Left renal pelvis (tissue), 4 donors: ENCODE results near the gene EIF3J. TPM values are rescaled to one million over a fixed set of nuclear protein-coding genes. Genes with fewer than 3 reads are reported as not detected.

Source experiments
- DNase-seq, 4 donors: peaks; one replicate each; pipeline ENCODE4 v3.0.0-alpha.2; 2013; ENCODE audit warnings: low read depth in 4 of 4, low spot score in 3 of 4
- polyA plus RNA-seq, 4 donors: library from polyadenylated mRNA; unstranded; fragments of 120-200 nt; gene quantifications; one replicate each; pipeline ENCODE4 v1.2.1, GENCODE V29; 2013; ENCODE audit not compliant: insufficient read length in 4 of 4

The EIF3J gene
- polyA plus RNA-seq, 4 donors, result 70.4 to 128 (median 106) TPM

GRCh38 chr15:44591326-44591725, 54.4 kb downstream of the EIF3J start:
- no peak for DNase-seq

GRCh38 chr15:44593042-44593736, 56.2 kb downstream of the EIF3J start:
- no peak for DNase-seq

- no peak for DNase-seq
Measured at GRCh38 chr15:44595246-44595645, 58.3 kb downstream of the EIF3J start.

- DNase-seq, result no peak
Measured at GRCh38 chr15:44595656-44596510, 58.9 kb downstream of the EIF3J start.

GRCh38 chr15:44596511-44597010, 59.6 kb downstream of the EIF3J start:
- no peak for DNase-seq

GRCh38 chr15:44598066-44598465, 61.1 kb downstream of the EIF3J start:
- no peak for DNase-seq

GRCh38 chr15:44598892-44599291, 61.9 kb downstream of the EIF3J start:
- no peak for DNase-seq

GRCh38 chr15:44603126-44603525, 66.2 kb downstream of the EIF3J start:
- DNase-seq, result no peak

- no peak for DNase-seq
Measured at GRCh38 chr15:44606740-44607139, 69.8 kb downstream of the EIF3J start.

Other genes with a start within 250 kb of the EIF3J start
- 100 to 1,000 TPM in 3 of 4 donors, 10 to 100 TPM in 1; 98.5 to 180 (median 133) TPM for gene GOLM2, start 248.4 kb upstream of the EIF3J start, polyA plus RNA-seq
- 10 to 100 TPM; 58.0 to 80.3 (median 67.8) TPM for gene CTDSPL2, start 109.5 kb upstream of the EIF3J start, polyA plus RNA-seq
- gene SPG11, start 126.5 kb downstream of the EIF3J start, polyA plus RNA-seq, result 10 to 100 TPM; 54.9 to 84.8 (median 74.9) TPM
- 1 to 10 TPM in 1 of 4 donors, under 1 TPM in 3; 0.56 to 1.8 (median 0.89) TPM for gene PATL2, start 174.2 kb downstream of the EIF3J start, polyA plus RNA-seq
- 1,000 to 10,000 TPM in 1 of 4 donors, 100 to 1,000 TPM in 3; 767 to 1,091 (median 933) TPM for gene B2M, start 174.4 kb downstream of the EIF3J start, polyA plus RNA-seq
- gene TRIM69, start 199.4 kb downstream of the EIF3J start, polyA plus RNA-seq, result 10 to 100 TPM; 24.4 to 26.1 (median 24.9) TPM